SK-N-MC (cell line): Measurements from ENCODE around the gene SH3GLB1.

Experiments
- DNase-seq: peaks from one replicate; pipeline ENCODE4 v3.0.0-alpha.2; 2011; ENCODE audit warnings: low read depth, low spot score
- H3K27ac ChIP-seq: fragments of 200-600 bp; sonication (generic); 2 replicates; pipeline ENCODE4 v1.5.1; 2016; ENCODE audit warnings: mixed run types
- H3K36me3 ChIP-seq: fragments of 200-600 bp; sonication (generic); 2 replicates; pipeline ENCODE4 v1.6.1; 2017; ENCODE audit warnings: antibody characterized with exemption, low read length, mixed read lengths; ENCODE audit not compliant: insufficient read depth
- H3K4me3 ChIP-seq: fragments of 200-600 bp; sonication (generic); 2 replicates; pipeline ENCODE4 v1.5.1; 2016
- H3K9ac ChIP-seq: fragments of 200-600 bp; sonication (generic); 2 replicates; pipeline ENCODE4 v1.8.0; 2017; ENCODE audit warnings: mixed run types, mixed read lengths; ENCODE audit not compliant: insufficient read length
- H3K9me3 ChIP-seq: fragments of 200-600 bp; sonication (generic); 2 replicates; pipeline ENCODE4 v1.6.1; 2017; ENCODE audit warnings: low read depth, mild to moderate bottlenecking, antibody characterized with exemption, low read length, moderate library complexity, mixed read lengths
- EZH2 ChIP-seq: fragments of 200-600 bp; sonication (generic); IDR thresholded peaks from one replicate; pipeline ENCODE4 v1.6.1; 2017; ENCODE audit warnings: antibody characterized with exemption
- FOXP2 ChIP-seq: optimal IDR thresholded peaks from 2 replicates; pipeline ENCODE3; 2011; ENCODE audit warnings: mild to moderate bottlenecking, moderate library complexity; ENCODE audit not compliant: insufficient read depth; ENCODE audit errors: extremely low read length, control extremely low read depth
- POLR2AphosphoS5 ChIP-seq: IDR thresholded peaks from 2 replicates; pipeline ENCODE4 v1.6.1; 2012; ENCODE audit warnings: mild to moderate bottlenecking, low read depth, low read length, borderline replicate concordance

SH3GLB1 gene

DNA sequence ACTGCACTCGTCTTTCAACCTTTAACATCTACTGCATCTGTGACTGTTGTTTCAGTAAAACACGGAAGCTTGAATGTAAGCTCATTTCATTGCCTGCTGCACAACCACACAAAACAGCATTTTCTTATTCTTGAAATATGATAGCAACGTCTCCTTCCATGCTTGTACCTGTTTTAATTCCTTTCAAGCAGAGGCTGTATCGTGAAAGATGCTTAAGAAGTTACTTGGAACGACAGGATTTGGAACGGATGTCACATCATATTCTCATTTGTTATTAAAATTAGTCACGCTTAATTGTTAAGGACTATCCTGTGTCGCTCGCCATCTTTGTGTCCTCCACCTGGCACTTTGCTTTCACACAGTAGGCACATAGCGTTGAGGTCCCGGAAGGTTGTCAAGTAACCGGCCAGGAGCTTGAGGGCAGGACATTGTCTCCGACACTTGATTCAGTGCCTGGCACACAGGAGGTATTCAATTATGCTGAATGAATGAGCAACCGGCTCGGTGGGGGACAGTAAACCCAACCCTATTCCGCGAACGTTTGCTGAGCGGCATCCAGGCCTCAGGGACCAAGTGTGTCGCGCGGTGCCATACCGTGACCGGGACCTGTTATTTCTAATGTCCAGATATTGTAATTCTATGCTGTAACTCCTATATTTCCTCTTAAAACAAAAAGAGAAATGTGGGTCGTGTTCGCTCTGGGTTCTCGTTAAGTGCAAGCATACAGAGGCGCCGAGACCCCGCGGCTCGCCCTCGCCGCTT, 499 bp upstream of the SH3GLB1 start:
- H3K9me3 ChIP-seq, result no peaks in the 10 kb centered on the region
- no peak overlapping the region for H3K27ac ChIP-seq
- H3K4me3 ChIP-seq, result peak overlapping the region; percentile 85
- no peak for TF ChIP-seq POLR2AphosphoS5
- no peak for TF ChIP-seq EZH2
- no peak for TF ChIP-seq FOXP2
- no peaks in the 10 kb centered on the region for H3K36me3 ChIP-seq
- H3K9ac ChIP-seq, result peak overlapping the region; percentile 86
- no peak for DNase-seq

- Histone ChIP-seq H3K9ac (peak overlapping the region; percentile 86), H3K27ac (no peak overlapping the region), H3K4me3 (peak overlapping the region; percentile 85), H3K9me3 (no peaks in the 10 kb centered on the region), H3K36me3 (no peaks in the 10 kb centered on the region; the same call in 1 of the 2 replicates)
- DNase-seq, result no peak
- no peak for TF ChIP-seq EZH2
- no peak for TF ChIP-seq POLR2AphosphoS5
- no peak for TF ChIP-seq FOXP2
These were observed 742 bp downstream of the SH3GLB1 start for GRCh38 chr1:86704972-86705664.

DNA sequence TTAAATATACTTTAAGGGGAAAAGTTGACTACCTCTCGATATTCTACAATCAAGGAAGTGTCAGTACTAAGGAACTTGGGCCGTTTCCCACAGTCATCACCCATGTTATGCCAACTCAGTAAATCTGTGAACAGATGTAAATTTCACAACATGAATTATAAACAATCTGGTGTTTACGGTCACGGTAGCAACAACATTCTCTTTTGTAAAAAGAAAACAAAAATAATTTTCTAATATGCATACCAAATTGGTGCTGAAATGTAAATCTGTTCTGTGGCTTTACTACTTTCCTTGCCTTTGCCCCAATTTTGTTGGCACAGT, 1.2 kb downstream of the SH3GLB1 start:
- H3K36me3 ChIP-seq, result no peaks in the 10 kb centered on the region; the same call in 1 of the 2 replicates
- TF ChIP-seq POLR2AphosphoS5, result no peak
- TF ChIP-seq FOXP2, result no peak
- no peak for TF ChIP-seq EZH2
- H3K9me3 ChIP-seq, result no peaks in the 10 kb centered on the region
- peak overlapping the region; percentile 85 for H3K4me3 ChIP-seq
- no peak overlapping the region for H3K27ac ChIP-seq
- peak overlapping the region; percentile 86 for H3K9ac ChIP-seq
- DNase-seq, result no peak

GRCh38 chr1:86706018-86706635, 1.8 kb downstream of the SH3GLB1 start:
- H3K36me3 ChIP-seq, result no peaks in the 10 kb centered on the region; the same call in 1 of the 2 replicates
- H3K27ac ChIP-seq, result no peak overlapping the region
- H3K9ac ChIP-seq, result peak overlapping the region; percentile 86
- TF ChIP-seq EZH2, result no peak
- H3K9me3 ChIP-seq, result no peaks in the 10 kb centered on the region
- peak overlapping the region; percentile 85 for H3K4me3 ChIP-seq
- DNase-seq, result no peak

- DNase-seq, result no peak
- Histone ChIP-seq H3K9ac (no peak overlapping the region), H3K36me3 (no peaks in the 10 kb centered on the region; the same call in 1 of the 2 replicates), H3K9me3 (no peaks in the 10 kb centered on the region), H3K4me3 (no peak overlapping the region), H3K27ac (no peak overlapping the region)
- no peak for TF ChIP-seq POLR2AphosphoS5
- TF ChIP-seq EZH2, result no peak
- TF ChIP-seq FOXP2, result no peak
These were observed 4.5 kb downstream of the SH3GLB1 start for GRCh38 chr1:86708920-86709319.

DNA sequence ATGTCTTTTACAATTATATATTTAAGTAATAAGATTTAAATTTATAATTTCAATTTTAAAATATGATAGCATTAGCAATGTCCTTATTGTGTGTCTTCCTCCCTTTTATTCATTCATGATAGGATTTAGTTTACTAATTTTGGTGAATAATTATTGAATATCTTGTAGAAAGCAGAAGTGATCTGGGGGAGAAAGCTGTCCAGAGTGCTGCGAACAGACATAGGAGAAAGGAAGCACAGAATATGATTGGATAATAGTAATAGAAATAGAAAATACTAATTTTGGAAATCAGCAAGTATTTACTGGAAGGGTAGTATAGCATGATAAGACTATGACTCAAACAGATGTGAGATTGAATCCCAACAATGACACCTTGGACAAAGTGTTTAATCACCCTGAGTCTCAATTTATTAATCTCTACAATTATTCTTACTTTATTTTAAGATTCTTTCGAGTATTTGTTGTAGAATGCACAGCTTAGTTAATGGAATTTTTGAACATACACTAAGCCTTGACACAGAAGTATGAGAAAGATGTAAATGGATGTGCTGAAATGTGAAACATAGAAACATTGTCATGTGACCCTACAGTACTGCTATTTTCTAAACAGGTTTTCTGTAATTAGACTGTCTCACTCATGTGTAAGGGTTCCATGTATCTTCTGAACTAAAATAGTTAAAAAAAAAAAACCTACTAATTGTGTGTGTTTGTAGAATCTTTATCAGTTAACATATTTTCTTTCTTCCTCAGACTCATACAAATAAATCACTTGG, 7.9 kb downstream of the SH3GLB1 start:
- H3K27ac ChIP-seq, result no peak overlapping the region
- H3K9ac ChIP-seq, result no peak overlapping the region
- H3K4me3 ChIP-seq, result no peak overlapping the region
- TF ChIP-seq POLR2AphosphoS5, result no peak
- no peak for TF ChIP-seq FOXP2
- TF ChIP-seq EZH2, result no peak
- no peaks in the 10 kb centered on the region for H3K9me3 ChIP-seq
- H3K36me3 ChIP-seq, result no peaks in the 10 kb centered on the region; the same call in 1 of the 2 replicates
- DNase-seq, result no peak

DNA sequence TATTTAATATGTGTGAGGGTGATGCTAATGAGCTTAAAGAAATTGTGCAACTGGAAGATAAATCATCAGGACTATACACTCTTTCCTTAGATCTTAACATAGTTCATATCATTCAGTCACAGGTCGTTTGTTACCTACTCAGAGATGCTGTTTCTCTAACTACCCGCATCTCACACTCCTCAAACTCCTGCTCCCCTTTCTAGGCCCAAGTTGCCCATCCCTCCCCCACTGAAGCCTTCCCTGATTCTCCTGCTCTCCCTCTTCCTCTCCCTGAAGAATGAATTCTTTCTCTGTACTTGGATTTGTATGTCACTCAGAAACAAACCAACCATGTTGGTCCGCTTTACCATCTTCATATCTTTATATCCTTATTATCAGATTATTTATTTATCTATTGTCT, 9.1 kb downstream of the SH3GLB1 start:
- Histone ChIP-seq H3K36me3 (no peaks in the 10 kb centered on the region; the same call in 1 of the 2 replicates), H3K9me3 (no peaks in the 10 kb centered on the region), H3K4me3 (no peak overlapping the region), H3K27ac (no peak overlapping the region), H3K9ac (no peak overlapping the region)
- no peak for TF ChIP-seq POLR2AphosphoS5
- TF ChIP-seq EZH2, result no peak
- no peak for DNase-seq

DNA sequence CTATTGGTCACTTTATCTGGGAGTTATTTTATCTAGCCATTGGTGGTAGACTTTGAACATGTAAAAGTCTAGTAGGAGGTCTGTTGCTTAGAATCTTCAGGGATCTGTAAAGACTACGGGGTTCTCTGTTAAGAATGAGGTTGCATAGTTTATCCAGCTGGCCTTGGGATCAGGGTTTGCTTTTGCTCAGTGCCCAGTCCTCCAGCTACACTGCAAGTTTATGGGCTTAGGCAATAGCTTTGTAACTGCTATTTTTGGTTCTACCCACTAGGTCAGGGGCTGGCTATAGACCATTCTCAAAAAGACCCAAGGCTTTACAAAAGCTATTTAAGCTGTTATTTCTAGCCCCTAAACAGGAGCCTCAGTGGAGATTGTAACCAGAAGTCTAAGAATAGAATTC, 9.8 kb downstream of the SH3GLB1 start:
- TF ChIP-seq POLR2AphosphoS5 (no peak), EZH2 (no peak), FOXP2 (no peak)
- H3K27ac ChIP-seq, result no peak overlapping the region
- H3K4me3 ChIP-seq, result no peak overlapping the region
- no peak for DNase-seq
- no peak overlapping the region for H3K9ac ChIP-seq
- no peaks in the 10 kb centered on the region; the same call in 1 of the 2 replicates for H3K36me3 ChIP-seq
- no peaks in the 10 kb centered on the region for H3K9me3 ChIP-seq
